Hematopoietic multipotent progenitor cell treated with erythropoietin and hydrocortisone succinate and interleukin-3 and kit ligand, for 15 days (in vitro differentiated cells): ENCODE results near the gene OTUB2.

ENCODE experiments used
- DNase-seq: peaks from one replicate; pipeline ENCODE4 v3.0.0-alpha.2; 2015; ENCODE audit warnings: low spot score

OTUB2 gene

DNA sequence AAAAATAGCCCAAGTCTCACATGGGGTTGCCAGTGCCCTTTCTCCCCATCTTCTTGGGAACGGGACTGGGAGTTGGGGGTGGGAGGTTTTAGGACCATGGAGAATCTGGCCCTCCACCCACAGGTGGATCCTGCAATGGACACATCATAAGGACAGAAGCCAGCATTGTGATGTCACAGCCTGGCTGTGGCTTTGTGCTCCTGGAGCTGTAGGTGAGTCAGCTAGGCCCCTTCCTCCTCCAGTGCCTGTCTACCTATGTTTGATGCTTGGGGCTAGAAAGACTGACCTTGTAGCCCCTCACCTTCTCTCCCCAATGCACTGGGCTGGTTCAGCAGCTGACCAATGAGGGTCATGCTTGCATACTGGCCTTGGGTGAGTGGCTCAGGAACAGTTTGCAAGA is 29.1 kb upstream of the OTUB2 start, which contains the start of gene CCDC197:
CCDC197 (plus strand) TSS at position 220 of the 400 bp plus-strand sequence. CDS start 831 bp downstream, outside the sequence.
- no peak for DNase-seq

DNA sequence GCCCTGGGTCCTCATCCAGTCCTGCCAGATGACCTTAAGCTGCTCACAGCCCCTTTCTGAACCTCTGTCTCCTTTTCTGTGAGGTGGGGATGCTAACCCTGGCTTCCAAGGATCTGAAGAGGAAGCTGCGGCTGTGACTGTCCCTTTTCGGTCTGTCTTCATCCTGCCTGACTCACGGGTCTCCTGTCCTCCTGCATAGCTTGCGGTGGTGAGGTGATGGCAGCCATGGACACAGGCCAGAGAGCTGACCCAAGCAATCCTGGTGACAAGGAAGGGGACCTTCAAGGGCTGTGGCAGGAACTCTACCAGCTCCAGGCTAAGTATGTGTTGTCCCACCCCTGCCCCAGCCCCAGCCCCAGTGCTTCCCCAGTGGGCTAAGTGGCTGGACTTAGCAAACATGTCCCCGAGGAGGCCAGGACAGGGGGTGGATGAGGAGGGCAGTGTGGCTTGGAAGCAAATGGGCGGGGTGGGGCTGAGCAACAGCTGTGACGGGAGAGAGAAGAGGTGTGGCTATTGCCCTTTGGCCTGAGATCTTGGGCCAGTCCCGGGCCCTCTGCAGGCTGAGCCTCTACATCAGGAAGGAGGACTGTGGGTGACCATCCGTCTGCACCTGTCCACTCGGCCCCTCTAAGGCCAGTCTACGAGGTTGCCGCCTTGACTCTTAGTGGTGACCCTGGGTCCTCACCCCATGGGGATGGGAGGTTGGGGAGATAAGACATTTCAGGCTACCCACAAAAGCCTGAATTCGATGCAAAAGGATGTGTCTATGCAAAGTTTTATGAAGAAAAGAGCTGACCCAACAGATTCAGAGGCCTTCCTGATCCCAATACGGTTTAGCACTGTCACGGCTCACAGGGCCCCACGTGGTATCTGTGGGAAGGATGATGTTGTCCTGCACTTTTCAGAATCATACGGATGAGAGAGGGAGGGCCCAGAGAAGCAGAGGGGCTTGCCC is 27.9 kb upstream of the OTUB2 start:
- no peak for DNase-seq

DNA sequence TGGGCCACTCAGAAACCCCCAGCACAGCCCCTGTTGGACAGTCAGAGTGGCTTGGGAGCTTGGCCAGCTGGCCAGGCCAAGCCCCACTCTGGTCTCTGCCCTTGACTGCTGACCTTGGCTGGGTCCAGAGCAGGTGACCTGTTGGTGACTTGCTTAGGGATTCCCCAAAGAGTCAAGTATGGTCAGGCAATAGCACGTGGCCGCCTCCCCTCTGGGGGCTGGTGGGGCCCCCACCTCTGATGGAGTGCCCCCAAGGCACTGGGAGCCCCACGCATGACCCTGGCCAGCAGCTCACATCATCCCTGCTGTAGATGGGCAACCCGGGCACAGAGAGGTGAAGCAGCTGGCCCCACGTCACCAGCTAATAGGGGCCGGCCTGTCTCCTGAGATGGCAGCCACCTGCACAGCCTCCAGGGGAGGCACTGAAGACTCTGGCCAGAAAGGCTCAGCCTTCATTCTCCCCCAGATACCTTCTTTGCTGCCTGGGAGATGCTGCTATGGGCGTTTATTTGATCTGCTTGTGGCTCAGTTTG is 27.2 kb upstream of the OTUB2 start:
- no peak for DNase-seq

DNA sequence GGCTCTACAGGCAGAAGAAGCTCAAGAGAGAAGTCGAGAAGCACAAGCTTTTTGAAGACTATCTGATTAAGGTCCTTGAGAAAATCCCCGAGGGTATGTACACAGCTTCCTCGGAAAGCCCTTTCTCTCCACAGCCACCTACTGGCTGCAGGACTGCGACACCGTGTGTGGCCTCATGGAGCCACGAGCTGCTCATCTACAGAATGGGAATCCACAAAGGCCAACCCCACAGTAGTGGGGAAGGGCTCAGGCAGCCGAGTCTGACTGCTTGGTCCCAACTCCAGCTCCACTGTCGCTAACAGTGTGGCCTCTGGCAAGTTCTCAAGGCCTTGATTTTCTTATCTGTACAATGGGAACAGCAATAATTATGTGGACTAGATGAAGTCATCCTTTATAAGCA is 26.6 kb upstream of the OTUB2 start:
- no peak for DNase-seq

DNA sequence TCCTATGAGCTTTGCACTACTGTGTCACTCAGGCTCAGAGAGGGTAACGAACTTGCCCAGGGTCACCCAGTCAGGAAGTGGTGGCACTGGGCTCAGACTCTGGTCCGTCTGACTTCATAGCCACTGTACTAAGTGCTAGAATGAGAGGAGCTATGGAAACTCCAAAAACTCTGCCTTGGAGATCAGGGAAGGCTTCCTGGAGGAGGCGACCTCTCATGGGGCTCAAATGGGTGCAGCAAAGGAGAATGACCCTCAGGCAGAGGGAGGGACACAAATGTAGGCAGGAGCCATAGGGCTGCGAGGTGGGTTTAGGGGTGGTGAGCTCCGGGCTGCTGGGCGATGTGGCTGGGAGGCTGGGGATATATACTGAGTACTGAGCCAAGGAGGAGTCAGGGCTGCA is 25.9 kb upstream of the OTUB2 start:
- no peak for DNase-seq

DNA sequence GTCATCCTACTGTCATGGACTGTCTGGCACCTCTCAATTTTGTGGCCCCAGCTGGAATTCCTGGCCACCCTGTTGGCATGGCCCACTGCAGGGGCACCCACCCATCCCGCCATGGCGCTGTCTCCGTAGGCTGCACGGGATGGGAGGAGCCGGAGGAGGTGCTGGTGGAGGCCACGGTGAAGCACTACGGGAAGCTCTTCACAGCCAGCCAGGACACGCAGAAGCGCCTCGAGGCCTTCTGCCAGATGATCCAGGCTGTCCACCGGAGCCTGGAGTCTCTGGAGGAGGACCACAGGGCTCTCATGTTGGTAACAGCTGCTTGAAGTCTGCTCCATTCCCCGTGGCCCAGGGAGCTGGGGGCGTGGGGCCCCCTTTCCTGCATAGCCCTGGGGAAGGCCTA is 25.1 kb upstream of the OTUB2 start:
- DNase-seq = no peak

DNA sequence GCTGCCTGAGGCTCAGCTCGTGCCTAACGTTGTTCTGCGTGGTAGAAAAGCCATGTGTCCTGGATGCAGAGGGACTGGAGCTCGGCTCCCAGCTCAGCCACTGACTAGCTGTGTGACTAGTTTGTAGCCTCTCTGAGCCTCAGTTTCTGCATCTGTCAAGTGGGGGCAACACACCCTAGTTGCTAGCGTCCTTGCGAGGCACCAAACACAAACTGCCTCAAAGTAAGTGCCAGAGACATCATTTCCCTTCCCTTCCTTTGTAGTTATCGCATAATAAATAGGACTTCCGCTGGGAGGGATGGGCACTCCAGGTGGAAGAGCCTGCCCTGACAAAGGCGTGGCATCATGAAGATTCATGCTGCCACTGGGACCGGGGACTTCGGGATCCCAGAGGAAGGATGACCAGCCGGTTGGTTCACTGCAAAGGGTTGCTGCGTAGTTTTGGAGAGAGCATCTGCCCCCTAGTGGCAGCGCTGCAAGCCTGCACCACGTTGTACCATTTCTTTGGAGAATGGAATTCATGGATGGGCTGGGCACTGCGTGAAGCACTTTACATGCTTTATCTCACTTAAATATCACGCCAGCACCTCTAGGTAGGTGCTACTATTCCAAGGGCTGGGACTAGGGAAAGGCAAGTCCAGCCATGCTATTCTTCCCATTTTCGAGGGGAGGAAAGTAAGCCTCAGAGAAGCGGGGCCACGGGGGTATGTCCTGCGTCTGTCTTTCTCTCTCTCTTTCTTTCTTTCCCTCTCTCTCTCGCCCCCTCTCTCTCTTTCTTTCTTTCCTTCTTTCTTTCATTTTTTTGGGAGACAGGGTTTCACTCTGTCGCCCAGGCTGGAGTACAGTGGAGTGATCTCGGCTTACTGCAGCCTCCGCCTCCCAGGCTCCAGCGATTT is 24.4 kb upstream of the OTUB2 start:
- DNase-seq = peak; percentile 61

DNA sequence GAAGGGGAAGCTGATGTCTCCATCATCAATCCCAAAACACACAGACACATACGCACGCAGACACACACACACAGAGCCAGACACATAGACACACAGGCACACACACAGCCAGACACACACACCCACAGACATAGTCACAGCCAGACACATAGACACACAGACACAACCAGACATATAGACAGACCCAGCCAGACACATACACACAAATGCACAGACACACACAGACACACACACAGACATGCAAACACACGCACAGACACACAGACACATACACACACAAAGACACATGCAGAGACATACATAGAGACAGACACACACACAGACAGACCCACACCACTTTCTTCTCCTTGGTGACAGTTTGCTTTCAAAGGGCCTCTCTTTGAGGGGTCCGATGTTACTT is 22.7 kb upstream of the OTUB2 start:
- no peak for DNase-seq

DNA sequence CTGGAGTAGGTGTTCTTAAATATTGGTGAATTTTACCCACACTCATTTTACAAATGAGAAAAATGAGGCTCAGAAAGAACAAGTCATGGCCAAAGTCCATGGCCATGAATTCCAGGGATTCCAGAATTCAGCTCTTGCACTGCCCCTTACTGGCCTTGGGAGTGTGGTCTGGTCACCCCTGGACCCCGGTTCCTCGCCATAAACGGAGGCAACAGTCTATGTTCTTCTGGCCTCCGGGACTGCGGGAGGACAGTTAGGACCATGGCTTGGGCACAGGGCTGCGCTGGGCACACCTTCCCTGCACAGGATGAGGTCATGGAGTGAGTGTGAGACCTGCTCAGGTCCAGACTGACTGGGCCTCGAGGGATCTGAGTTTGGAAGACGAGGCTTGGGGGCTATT is 22.1 kb upstream of the OTUB2 start:
- DNase-seq = no peak

DNA sequence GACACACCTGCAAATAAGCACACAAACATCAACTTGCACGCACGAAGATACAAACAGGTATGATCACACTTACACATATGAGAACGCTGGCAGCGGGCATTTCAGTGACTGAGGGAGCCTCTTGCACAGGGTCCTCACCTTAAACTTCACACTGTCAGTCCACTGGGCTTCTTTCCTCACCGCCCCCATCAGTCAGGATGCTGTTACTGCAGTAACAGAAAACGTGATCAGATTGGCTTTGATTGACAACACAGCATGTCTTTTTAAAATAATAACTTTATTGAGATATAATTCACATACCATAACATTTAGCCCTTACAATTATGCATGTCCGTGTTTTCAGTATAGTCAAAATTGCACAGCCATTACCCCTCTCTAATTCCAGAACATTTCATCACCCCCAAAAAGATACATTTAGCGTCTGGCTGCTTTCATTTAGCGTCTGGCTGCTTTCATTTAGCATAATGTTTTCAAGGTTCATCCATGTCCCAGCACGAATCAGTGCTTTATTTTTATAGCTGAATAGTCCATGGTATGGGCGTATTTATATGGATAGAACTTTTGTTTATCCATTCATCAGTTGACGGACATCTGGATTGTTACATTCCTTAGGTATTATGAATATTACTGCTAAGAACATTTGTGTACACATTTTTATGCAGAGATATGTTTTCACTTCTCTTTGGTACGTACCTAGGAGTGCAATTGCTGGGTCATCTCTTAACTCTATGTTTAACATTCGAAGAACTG is 20.6 kb upstream of the OTUB2 start:
- no peak for DNase-seq

DNA sequence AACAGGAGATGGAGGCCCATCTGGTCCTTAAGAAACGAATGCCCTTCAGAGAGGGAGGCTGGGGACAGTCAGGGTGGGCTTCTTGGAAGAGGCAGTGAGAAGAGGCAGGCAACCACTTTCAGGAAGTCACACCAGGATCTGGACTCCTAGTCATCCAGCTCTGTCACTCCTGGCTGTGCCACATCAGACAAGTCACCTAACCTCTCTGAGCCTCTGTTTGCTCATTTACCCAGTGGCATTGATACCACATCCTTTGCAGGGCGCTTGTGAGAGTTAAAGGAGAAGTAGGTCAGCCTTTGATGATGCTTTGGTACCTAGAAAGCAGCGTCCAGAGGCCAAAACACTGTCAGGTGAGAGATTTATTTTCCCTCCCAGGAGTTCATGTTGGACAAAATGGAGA is 17.9 kb upstream of the OTUB2 start:
- no peak for DNase-seq

DNA sequence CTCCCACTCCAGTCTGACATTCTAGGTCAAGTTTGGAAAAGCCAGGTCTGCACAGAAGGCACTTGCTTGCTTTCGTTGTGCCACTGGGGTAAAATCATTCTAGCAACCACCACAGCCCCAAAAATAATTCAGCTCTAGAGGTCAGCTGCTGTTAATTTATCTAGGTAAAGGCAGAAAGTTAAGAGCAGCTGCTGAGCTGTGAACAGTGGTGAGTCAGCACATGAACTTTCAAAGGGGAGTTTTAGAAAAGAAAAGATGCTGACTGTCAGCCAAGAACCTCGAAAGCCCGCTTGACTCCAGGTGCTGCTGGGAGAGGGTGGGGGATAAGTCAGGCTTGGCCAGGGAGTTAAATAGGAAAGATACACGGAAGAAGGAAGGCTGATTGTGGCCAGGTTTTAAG is 16.4 kb upstream of the OTUB2 start:
- DNase-seq = no peak

DNA sequence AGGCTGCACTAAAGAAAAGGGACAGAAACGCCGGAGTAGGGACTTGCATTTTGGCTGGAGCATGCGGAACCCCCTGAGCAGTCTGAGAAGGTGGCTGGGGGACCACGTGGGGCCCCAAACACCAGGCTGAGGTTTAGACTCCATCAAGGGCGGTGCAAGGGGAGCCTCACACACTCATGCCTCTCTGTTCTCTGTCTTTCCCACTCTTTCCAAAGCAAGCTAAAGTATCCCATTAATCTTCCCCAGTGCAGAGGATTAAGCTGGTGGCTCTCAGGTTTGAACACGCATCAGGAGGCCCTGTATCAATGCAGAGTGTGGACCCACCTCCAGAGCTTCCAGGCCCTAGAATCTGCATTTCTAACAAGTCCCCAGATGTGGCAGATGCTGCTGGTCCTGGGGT is 15.5 kb upstream of the OTUB2 start:
- DNase-seq = no peak

DNA sequence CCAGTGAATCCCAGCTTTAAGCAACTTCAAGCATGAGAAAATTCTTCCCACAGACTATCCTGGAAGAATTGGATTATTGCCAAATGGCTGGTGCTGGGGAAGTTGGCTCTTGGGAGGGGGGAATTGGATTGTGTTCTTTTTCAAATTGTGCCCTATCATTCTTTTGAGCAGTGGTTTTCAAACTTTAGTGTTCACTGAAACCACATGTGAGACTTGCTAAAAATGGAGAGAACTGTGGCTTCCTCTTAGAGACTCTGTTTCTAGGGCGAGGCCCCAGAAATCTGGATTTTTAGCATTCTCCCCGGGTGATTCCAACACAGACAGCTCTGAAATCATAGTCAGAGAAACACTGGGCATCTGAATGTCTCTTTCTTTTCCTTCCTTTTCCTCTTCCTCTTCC is 14.3 kb upstream of the OTUB2 start:
- DNase-seq = no peak

DNA sequence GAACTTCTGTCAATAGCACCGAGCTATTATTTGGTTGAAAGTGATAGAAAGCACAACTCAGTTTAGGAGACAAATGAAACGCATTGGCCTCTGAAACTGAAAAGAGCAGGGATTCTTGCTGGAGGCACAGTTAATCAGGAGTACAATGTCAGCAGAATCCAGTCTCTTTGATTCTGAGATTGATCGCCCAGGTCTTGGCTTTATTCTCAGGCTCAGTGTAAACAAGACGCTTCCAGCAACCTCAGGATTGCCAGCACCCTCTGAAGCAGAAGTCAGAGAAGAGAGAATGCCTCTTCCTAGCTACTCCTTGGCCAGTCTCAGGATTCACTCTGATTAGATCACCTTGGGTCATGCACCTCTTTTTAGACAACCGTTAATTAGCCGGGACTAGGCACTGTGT is 11.8 kb upstream of the OTUB2 start:
- no peak for DNase-seq

DNA sequence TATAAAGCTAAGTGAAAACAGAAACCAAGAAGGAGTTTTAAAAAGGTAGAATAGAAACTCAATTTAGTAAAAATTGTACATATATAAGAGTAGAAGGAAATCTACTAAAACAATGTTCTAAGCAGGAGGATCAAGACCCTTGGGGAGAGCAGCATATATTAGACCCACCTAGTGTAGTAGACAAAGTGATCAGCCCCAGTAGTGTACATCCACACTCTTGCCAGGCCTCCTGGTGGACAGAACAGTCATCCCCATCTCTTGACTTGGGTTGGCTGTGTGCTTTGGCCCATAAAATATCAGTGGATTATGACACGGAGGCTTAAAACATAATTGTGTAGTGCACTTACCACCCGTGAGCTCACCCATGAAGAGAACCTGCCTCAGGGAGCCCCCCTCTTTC is 10.9 kb upstream of the OTUB2 start:
- no peak for DNase-seq

DNA sequence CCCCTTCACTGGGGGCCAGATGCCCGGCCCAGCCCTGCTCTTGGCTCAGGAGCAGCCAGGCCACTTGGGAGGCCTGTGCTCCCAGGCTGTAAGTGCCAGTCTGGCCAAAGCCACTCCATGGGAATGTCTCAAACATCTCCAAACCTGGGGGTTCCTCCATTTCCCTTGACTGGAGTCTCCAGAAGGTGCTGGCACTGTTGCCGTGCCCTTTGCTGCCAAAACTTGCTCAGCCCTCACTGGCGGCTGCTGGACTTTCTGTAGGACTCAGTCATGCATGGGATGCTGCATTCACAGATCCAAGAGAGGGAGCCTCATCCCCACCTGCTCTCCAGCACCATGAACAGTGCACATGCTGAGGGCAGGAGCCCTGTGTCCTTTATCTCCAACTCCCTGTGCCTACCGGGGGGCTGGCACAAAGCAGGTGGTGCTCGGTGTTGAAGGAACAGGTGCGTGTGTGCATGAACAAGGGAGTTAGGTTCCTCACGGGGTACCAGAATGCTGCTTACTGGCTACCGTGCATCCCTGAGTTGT is 9.6 kb upstream of the OTUB2 start:
- DNase-seq = no peak

DNA sequence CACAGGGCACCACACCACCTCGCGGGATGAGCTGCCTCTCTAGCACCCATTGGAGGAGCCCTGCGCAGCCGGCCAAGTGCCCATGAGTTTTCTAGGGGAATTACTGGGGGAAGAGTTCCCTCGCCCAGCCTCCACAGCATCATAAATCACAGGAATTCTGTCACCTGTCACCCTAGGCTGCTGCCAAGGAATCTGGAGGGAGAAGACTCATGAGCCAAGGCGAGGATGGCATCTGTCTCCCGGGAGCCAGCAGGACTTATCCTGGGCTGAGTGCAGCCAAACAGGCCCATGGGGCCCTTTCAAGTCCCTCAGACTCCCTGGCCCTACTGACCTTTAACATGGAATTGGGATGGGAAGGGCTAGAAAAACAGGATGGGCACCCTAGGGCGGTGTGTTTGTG is 7.8 kb upstream of the OTUB2 start:
- no peak for DNase-seq

DNA sequence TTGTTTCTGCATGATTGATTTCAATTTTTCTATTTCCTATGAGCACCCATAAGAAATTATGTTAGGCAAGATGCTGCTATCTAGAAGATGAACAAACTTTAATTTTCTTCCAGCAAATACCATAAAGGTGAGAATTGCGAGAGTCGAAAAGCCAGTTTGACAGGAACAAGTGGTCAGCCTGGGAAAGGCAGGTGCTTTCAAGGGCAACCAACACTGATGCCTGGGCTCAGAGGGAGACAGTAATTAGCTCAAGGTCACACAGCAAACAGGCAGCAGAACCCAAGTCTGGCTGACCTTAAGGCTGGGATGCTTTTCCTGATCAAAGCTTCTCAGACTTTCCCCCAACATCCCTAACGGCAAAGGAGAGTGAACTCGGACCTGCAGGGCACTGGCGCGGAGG is 6.8 kb upstream of the OTUB2 start:
- DNase-seq = no peak

DNA sequence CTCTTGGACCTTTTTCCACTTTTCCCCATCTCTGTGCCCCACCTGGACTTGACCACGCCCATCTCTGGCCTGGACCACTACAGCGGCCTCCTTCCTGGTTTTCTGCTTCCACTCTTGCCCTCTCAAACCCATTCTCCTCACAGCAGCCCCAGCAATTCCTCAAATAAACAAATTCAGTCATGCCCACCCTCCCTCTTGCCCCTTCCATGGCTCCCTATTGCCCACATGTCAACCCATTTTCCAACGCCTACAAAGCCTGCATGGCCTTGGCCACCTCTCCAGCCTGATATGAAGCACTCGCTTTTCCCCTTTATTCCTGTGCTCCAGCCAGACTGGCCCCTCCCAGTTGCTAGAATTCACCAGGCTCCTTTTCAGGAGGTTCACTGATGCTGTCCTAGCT is 5.9 kb upstream of the OTUB2 start:
- no peak for DNase-seq

DNA sequence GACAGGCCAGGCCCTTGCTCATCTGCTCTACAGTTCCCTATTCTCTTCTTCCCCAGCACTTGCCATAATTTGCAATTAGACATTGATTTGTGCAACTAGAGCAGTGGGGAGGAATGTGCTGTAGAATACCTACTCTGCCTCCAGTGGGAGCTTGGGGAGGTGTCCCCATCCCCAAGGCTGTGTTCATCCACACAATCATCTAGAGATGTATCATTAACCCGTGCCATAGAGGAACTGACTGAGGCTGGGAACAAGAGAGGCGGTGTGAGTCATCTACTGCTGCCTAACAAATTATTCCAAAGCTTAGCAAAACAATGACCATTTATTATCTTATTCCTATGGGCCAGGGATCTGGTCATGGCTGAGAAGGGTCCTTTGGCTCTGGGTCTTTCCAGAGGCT is 5.1 kb upstream of the OTUB2 start:
- no peak for DNase-seq
